Vagina (tissue), 2 donors: ENCODE results near the gene FBXW2. TPM values are rescaled to one million over a fixed set of nuclear protein-coding genes. Genes with fewer than 3 reads are reported as not detected.

Experiments
- DNase-seq, 2 donors: peaks; one replicate each; pipeline ENCODE4 v3.0.0-alpha.2; 2017; ENCODE audit errors: extremely low spot score in 2 of 2
- H3K27ac ChIP-seq: fragments of 200-600 bp; sonication (generic); one replicate; pipeline ENCODE4 v1.5.1; 2019
- H3K27me3 ChIP-seq: fragments of 200-600 bp; sonication (generic); one replicate; pipeline ENCODE4 v1.5.1; 2019
- H3K36me3 ChIP-seq, 2 donors: fragments of 200-600 bp; sonication (generic); one replicate each; pipeline ENCODE4 v1.5.1; 2017 to 2019
- H3K4me1 ChIP-seq: fragments of 200-600 bp; sonication (generic); one replicate; pipeline ENCODE4 v1.5.1; 2019
- H3K4me3 ChIP-seq, 2 donors: fragments of 200-600 bp; sonication (generic); 1 replicate in 1 of 2; 2 replicates in 1 of 2; pipeline ENCODE4 v1.5.1; 2016 to 2019
- H3K9me3 ChIP-seq: fragments of 200-600 bp; sonication (generic); one replicate; pipeline ENCODE4 v1.5.1; 2019
- POLR2A ChIP-seq, 2 donors: fragments of 450-650 bp; IDR thresholded peaks; one replicate each; pipeline ENCODE4 v1.6.1; 2017; ENCODE audit warnings: antibody characterized with exemption in 2 of 2, mild to moderate bottlenecking in 2 of 2, moderate library complexity in 2 of 2
- POLR2AphosphoS5 ChIP-seq, 2 donors: sonication (generic); formaldehyde crosslinking; IDR thresholded peaks; one replicate each; pipeline ENCODE4 v1.9.0; 2017; ENCODE audit warnings: antibody characterized with exemption in 2 of 2, mild to moderate bottlenecking in 2 of 2, low read depth in 1 of 2; ENCODE audit not compliant: insufficient read depth in 1 of 2
- intact Hi-C: fragments of 100-400 bp; cut with DNase I; formaldehyde crosslinking; loops from one replicate; pipeline ENCODE4 v1.15.1; 2023
- total RNA-seq: library from RNA; depleted of rRNA; stranded (reverse); fragments of >200 nt; gene quantifications from one replicate; pipeline ENCODE4 v1.2.3, GENCODE V29; 2016
- TF ChIP-seq, protein P1 (sequence below), 3 experiments: fragments of 450-650 bp in 2 of 3; fragments of 200-600 bp in 1 of 3; sonication (generic) in 1 of 3; IDR thresholded peaks; one replicate each; pipeline ENCODE4 v1.5.1; 2017 to 2019; ENCODE audit warnings: antibody characterized with exemption in 3 of 3, mild to moderate bottlenecking in 2 of 3, moderate library complexity in 2 of 3

Gene FBXW2
- total RNA-seq, 1 donor from 2014 or later = 33.1 TPM

DNA sequence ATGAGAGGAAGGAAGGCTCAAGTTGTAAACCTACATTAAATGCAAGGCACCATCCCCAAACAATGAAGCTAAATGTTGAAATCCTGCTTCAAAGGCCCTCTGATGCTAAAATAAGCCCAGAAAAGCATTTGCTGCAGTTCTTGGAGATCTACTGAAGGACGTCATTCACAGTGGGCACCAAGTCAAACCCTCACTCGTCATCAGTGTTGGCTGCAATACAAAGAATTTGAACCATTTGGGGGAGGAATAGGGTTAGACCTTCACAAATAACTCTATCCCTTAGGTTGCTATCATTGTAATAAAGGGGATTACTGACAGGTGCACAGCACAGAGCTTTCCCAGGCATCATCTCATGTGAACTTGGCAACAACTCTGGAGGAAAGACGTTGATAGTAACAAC, 69.7 kb downstream of the FBXW2 start:
- no peak for TF ChIP-seq POLR2A (IDR thresholded peaks at IDR 0.05)
- no peak for TF ChIP-seq POLR2AphosphoS5 (IDR thresholded peaks at IDR 0.05; ENCODE audit: insufficient read depth in 1 of 2, low read depth in 1 of 2)
- TF ChIP-seq, protein P1, sequence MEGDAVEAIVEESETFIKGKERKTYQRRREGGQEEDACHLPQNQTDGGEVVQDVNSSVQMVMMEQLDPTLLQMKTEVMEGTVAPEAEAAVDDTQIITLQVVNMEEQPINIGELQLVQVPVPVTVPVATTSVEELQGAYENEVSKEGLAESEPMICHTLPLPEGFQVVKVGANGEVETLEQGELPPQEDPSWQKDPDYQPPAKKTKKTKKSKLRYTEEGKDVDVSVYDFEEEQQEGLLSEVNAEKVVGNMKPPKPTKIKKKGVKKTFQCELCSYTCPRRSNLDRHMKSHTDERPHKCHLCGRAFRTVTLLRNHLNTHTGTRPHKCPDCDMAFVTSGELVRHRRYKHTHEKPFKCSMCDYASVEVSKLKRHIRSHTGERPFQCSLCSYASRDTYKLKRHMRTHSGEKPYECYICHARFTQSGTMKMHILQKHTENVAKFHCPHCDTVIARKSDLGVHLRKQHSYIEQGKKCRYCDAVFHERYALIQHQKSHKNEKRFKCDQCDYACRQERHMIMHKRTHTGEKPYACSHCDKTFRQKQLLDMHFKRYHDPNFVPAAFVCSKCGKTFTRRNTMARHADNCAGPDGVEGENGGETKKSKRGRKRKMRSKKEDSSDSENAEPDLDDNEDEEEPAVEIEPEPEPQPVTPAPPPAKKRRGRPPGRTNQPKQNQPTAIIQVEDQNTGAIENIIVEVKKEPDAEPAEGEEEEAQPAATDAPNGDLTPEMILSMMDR (IDR thresholded peaks at IDR 0.05) = no peak
- Histone ChIP-seq H3K36me3 (no peaks in the 10 kb centered on the region), H3K4me3 (no peak overlapping the region), H3K9me3 (no peaks in the 10 kb centered on the region), H3K27me3 (no peaks in the 10 kb centered on the region), H3K4me1 (no peaks in the 10 kb centered on the region), H3K27ac (no peak overlapping the region)
- no peak for DNase-seq
- intact Hi-C loops = no loop called here

DNA sequence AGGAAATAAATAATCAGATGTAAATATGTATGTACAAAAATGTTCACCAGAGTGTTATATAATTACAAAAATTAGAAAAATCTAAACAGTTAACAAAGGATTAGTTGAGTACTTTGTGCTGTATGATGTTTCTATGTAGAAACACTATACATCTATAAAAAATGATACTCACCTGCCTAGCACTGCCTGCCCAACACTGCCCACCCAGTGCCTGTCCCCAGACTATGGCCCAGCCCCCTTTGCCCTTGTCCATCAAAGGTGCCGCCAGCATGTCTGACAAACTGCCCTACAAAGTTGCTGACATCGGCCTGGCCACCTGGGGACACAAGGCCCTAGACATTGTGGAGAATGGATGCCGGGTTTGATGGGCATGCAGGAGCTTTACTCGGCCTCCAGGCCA, 72.8 kb downstream of the FBXW2 start:
- no peaks in the 10 kb centered on the region for H3K9me3 ChIP-seq
- no peak for TF ChIP-seq POLR2AphosphoS5 (IDR thresholded peaks at IDR 0.05; ENCODE audit: insufficient read depth in 1 of 2, low read depth in 1 of 2)
- no peak for TF ChIP-seq POLR2A (IDR thresholded peaks at IDR 0.05)
- TF ChIP-seq, protein P1 (IDR thresholded peaks at IDR 0.05) = no peak
- intact Hi-C loops = no loop called here
- no peaks in the 10 kb centered on the region for H3K36me3 ChIP-seq
- peaks cover 6% of the 10 kb centered on the region for H3K4me1 ChIP-seq
- H3K27me3 ChIP-seq = no peaks in the 10 kb centered on the region
- H3K4me3 ChIP-seq = no peak overlapping the region
- DNase-seq = no peak
- H3K27ac ChIP-seq = no peak overlapping the region

DNA sequence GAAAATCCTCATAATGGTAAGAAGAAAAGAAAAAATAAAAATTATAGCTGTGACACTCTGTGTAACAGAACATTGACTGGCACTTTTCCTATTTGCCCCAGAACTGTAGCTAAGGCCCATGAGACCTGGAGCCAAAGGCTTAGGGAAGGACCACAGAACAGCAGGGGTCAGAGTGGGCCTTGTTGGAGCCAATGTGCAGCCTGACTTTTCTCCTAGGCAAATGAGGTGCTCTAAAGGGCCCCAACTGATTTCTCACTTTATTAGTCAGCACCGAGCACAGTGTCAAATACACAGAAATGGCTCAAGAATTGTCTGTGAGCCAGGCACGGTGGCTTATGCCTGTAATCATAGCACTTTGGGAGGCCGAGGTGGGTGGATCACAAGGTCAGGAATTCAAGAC, 74.9 kb downstream of the FBXW2 start:
- no peaks in the 10 kb centered on the region for H3K9me3 ChIP-seq
- no peak for TF ChIP-seq POLR2AphosphoS5 (IDR thresholded peaks at IDR 0.05; ENCODE audit: insufficient read depth in 1 of 2, low read depth in 1 of 2)
- no peak for TF ChIP-seq POLR2A (IDR thresholded peaks at IDR 0.05)
- TF ChIP-seq, protein P1 (IDR thresholded peaks at IDR 0.05) = no peak
- no peaks in the 10 kb centered on the region for H3K27me3 ChIP-seq
- DNase-seq = no peak
- no peak overlapping the region for H3K27ac ChIP-seq
- peaks cover 16% of the 10 kb centered on the region for H3K4me1 ChIP-seq
- intact Hi-C loops = no loop called here
- H3K36me3 ChIP-seq = no peaks in the 10 kb centered on the region
- no peak overlapping the region for H3K4me3 ChIP-seq

DNA sequence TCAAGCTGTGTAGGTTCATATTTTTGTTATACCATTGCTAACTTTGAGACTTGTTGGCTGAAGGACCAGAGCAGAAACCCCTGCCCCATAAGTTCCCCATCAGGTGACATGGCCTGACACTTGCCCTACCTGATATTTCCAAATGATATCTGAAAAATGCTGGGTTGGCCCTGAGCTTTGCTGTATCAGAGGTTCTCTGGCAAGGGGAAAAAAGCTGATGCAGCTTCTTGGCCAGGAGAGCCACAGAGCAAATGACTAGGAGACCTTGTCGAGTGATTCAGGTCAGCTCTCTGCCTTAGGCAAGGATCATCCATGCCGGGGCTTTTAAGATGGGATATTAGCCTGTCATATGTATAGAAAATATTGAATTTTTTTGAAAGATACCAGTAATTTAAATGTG, 76.0 kb downstream of the FBXW2 start:
- Histone ChIP-seq H3K9me3 (no peaks in the 10 kb centered on the region), H3K4me3 (no peak overlapping the region), H3K27ac (no peak overlapping the region), H3K4me1 (peaks cover 28% of the 10 kb centered on the region), H3K27me3 (no peaks in the 10 kb centered on the region), H3K36me3 (no peaks in the 10 kb centered on the region)
- TF ChIP-seq POLR2A (IDR thresholded peaks at IDR 0.05) = no peak
- TF ChIP-seq POLR2AphosphoS5 (IDR thresholded peaks at IDR 0.05; ENCODE audit: insufficient read depth in 1 of 2, low read depth in 1 of 2) = no peak
- TF ChIP-seq, protein P1 (IDR thresholded peaks at IDR 0.05) = no peak
- intact Hi-C loops = no loop called here
- no peak for DNase-seq

DNA sequence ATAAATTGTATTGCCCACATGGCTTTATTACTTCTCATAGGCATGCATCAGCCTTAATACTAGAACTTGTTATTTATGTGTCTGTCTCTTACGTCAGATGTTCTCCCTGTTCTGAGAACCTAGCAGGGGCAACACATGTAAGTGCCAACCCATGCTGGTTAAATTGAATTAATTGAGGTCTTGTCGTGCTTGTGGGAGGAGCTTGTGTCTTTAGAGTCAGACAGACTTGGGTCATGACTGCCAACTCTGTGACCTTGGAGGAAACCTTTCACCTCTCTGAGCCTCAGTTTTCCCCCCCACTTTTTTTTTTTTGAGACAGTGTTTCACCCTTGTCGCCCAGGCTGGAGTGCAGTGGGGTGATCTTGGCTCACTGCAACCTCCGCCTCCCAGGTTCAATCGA, 76.7 kb downstream of the FBXW2 start:
- Histone ChIP-seq H3K4me1 (peaks cover 35% of the 10 kb centered on the region), H3K27ac (no peak overlapping the region), H3K27me3 (no peaks in the 10 kb centered on the region), H3K9me3 (no peaks in the 10 kb centered on the region), H3K4me3 (no peak overlapping the region), H3K36me3 (no peaks in the 10 kb centered on the region)
- no peak for DNase-seq
- no peak for TF ChIP-seq POLR2AphosphoS5 (IDR thresholded peaks at IDR 0.05; ENCODE audit: insufficient read depth in 1 of 2, low read depth in 1 of 2)
- intact Hi-C loops = no loop called here
